Stimulated activated CD8-positive, alpha-beta memory T cell treated with anti-CD3 and anti-CD28 coated beads, Interleukin-7, amount 100 ng/mL, for 48 hours (primary cell): ENCODE measurements around the gene PPARG.
"Not testable (repeated sequence)": the region's sequence is repeated elsewhere in the genome, so short reads cannot be mapped to it uniquely, and the experiment has no call there.

Experiments used
- DNase-seq, 2 donors: peaks; one replicate each; pipeline ENCODE4 v3.0.0-alpha.2; 2020; ENCODE audit warnings: low read depth in 1 of 2; ENCODE audit errors: extremely low read depth in 1 of 2

PPARG gene

GRCh38 chr3:12472796-12473195, 183.9 kb downstream of the PPARG start:
- no peak for DNase-seq

DNA sequence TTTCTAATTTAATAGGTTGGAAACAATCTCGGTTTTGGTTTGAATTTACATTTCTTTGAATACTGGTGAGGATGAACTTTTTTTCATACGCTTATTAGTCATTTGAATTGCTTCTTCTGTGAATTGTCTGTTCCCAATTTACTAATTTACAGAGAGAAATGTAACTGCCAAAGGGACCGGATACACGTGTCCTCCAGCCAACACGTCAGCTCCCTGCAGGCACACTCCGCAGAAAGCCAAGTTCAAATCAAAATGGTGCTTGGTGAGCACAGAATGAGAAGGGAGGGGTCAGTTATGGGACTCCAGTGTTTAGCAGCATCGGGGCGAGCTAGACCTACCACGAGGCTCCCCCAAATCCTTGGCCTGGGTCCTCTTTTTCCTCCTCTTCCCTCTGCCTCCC, 184.6 kb downstream of the PPARG start:
- DNase-seq: no peak

GRCh38 chr3:12476238-12476897, 187.5 kb downstream of the PPARG start:
- DNase-seq: no peak

GRCh38 chr3:12477256-12477655, 188.4 kb downstream of the PPARG start:
- DNase-seq: no peak

DNA sequence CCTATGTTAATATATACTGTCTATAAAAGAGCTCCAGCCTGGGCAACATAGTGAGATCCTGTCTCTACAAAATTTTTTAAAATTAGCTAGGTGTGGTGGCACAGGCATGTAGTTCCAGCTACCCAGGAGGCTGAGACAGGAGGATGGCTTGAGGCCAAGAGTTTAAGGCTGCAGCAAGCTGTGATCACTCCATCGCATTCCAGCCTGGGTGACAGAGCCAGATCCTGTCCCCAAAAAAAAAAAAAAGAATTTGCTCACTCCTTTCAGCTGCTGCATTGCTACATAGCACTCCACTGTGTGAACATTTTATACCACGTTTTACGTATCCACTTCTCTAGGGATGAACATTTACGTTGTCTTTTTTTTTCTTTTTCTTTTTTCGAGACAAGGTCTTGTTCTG, 189.5 kb downstream of the PPARG start:
- no peak for DNase-seq

- not testable (repeated sequence) for DNase-seq
Measured at GRCh38 chr3:12479198-12479597, 190.3 kb downstream of the PPARG start.

DNA sequence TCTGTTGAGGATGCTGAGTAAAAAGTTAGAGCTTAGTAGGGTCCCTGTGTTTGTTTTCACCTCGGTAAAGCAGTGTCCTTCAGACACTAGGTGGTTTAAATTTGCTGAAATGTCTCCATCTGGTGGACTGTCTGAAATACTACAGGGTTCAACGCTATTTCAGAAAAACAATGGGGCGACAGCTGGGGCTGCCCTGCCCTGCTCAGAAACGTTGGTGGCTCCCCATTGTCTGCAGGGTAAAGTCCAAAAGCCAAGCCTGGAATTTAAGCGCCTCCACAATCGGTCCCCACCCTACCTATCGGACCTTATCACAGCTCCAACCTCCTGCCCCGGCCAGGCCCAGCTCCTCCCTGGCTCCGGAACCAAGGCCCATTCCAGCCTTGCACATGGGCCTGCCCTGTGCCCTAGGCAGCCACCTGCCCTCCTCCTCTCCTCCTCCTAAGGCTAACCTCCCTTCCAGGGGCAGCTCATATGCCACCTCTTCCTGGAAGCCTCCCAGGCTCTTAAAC, 191.1 kb downstream of the PPARG start:
- no peak for DNase-seq

GRCh38 chr3:12483410-12483809, 194.5 kb downstream of the PPARG start:
- DNase-seq: no peak

GRCh38 chr3:12483872-12484197, 195.0 kb downstream of the PPARG start:
- DNase-seq: no peak
